ENCODE results near the gene EEFSEC.

- no peak for TF ChIP-seq CTCF (IDR thresholded peaks at IDR 0.05)
- TF ChIP-seq ZFX (IDR thresholded peaks at IDR 0.05; ENCODE audit: borderline replicate concordance): no peak
These were observed 200.2 kb downstream of the EEFSEC start for GRCh38 chr3:128353361-128353965.
